OCI-LY3 (cell line): ENCODE results near the gene FIBCD1.

Experiments used
- H2AFZ ChIP-seq: fragments of 200-600, 300-600 bp; shearing (Covaris generic); 2 replicates; pipeline ENCODE4 v1.6.0; 2014; ENCODE audit warnings: antibody characterized with exemption, low read depth, low read length
- H3K27ac ChIP-seq: fragments of 200-600, 300-600 bp; sonication (generic); 2 replicates; pipeline ENCODE4 v1.5.1; 2014; ENCODE audit warnings: mild to moderate bottlenecking, low read length, moderate library complexity, mixed read lengths
- H3K27me3 ChIP-seq: fragments of 200-600, 300-600 bp; sonication (generic); 2 replicates; pipeline ENCODE4 v1.6.1; 2014; ENCODE audit warnings: low read depth, low read length, mixed read lengths
- H3K36me3 ChIP-seq: fragments of 200-600, 300-600 bp; sonication (generic); replicated peaks from 2 replicates; pipeline ENCODE3; 2014; ENCODE audit warnings: low read depth, low read length, mixed read lengths
- H3K4me1 ChIP-seq: fragments of 300-600, 200-600 bp; sonication (generic); 2 replicates; pipeline ENCODE4 v1.6.1; 2014; ENCODE audit warnings: low read length, mixed read lengths
- H3K4me2 ChIP-seq: fragments of 200-600, 300-600 bp; sonication (generic); 2 replicates; pipeline ENCODE4 v1.6.1; 2014; ENCODE audit warnings: low read length, mixed read lengths
- H3K4me3 ChIP-seq: fragments of 300-600, 200-600 bp; sonication (generic); 2 replicates; pipeline ENCODE4 v1.5.1; 2014; ENCODE audit warnings: antibody characterized with exemption, mild to moderate bottlenecking, low read length, moderate library complexity
- H3K79me2 ChIP-seq: fragments of 300-600, 200-600 bp; shearing (Covaris generic); 2 replicates; pipeline ENCODE4 v1.6.1; 2014; ENCODE audit warnings: mild to moderate bottlenecking, low read length, mixed read lengths
- H3K9ac ChIP-seq: fragments of 300-600, 200-600 bp; shearing (Covaris generic); 2 replicates; pipeline ENCODE4 v1.6.0; 2014; ENCODE audit warnings: mild to moderate bottlenecking, low read length, moderate library complexity
- H3K9me3 ChIP-seq: fragments of 200-600, 300-600 bp; shearing (Covaris generic); 2 replicates; pipeline ENCODE4 v1.6.1; 2014; ENCODE audit warnings: low read length, mixed read lengths; ENCODE audit not compliant: insufficient read depth
- H4K20me1 ChIP-seq: fragments of 200-600, 300-600 bp; sonication (generic); 2 replicates; pipeline ENCODE4 v1.6.1; 2016; ENCODE audit warnings: low read length, mixed read lengths; ENCODE audit not compliant: insufficient read depth
- EZH2phosphoT487 ChIP-seq: fragments of 200-600 bp; shearing (Covaris generic); IDR thresholded peaks from 2 replicates; pipeline ENCODE4 v1.6.1; 2018; ENCODE audit warnings: antibody characterized with exemption, mixed run types, low read depth
- TF ChIP-seq, protein P1 (sequence below): fragments of 200-600, 300-600 bp; sonication (generic); IDR thresholded peaks from 2 replicates; pipeline ENCODE4 v1.5.1; 2014; ENCODE audit warnings: antibody characterized with exemption, low read length, low read depth

The FIBCD1 gene

GRCh38 chr9:130970052-130970451 is 31.0 kb upstream of the FIBCD1 start:
- Histone ChIP-seq H3K9ac (no peak overlapping the region), H4K20me1 (no peaks in the 10 kb centered on the region), H3K79me2 (no peaks in the 10 kb centered on the region), H3K27me3 (no peaks in the 10 kb centered on the region; the same call in none of the 2 replicates), H3K36me3 (no peaks in the 10 kb centered on the region), H3K4me2 (no peak overlapping the region), H3K27ac (no peak overlapping the region), H3K4me3 (no peak overlapping the region), H3K9me3 (no peaks in the 10 kb centered on the region), H2AFZ (no peak overlapping the region), H3K4me1 (no peaks in the 10 kb centered on the region)
- TF ChIP-seq, protein P1, sequence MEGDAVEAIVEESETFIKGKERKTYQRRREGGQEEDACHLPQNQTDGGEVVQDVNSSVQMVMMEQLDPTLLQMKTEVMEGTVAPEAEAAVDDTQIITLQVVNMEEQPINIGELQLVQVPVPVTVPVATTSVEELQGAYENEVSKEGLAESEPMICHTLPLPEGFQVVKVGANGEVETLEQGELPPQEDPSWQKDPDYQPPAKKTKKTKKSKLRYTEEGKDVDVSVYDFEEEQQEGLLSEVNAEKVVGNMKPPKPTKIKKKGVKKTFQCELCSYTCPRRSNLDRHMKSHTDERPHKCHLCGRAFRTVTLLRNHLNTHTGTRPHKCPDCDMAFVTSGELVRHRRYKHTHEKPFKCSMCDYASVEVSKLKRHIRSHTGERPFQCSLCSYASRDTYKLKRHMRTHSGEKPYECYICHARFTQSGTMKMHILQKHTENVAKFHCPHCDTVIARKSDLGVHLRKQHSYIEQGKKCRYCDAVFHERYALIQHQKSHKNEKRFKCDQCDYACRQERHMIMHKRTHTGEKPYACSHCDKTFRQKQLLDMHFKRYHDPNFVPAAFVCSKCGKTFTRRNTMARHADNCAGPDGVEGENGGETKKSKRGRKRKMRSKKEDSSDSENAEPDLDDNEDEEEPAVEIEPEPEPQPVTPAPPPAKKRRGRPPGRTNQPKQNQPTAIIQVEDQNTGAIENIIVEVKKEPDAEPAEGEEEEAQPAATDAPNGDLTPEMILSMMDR = no peak
- no peak for TF ChIP-seq EZH2phosphoT487

GRCh38 chr9:130965680-130966079 is 26.6 kb upstream of the FIBCD1 start:
- Histone ChIP-seq H3K36me3 (no peaks in the 10 kb centered on the region), H4K20me1 (no peaks in the 10 kb centered on the region), H2AFZ (no peak overlapping the region), H3K79me2 (no peaks in the 10 kb centered on the region), H3K9me3 (no peaks in the 10 kb centered on the region), H3K27ac (no peak overlapping the region), H3K27me3 (no peaks in the 10 kb centered on the region), H3K4me1 (no peaks in the 10 kb centered on the region), H3K9ac (no peak overlapping the region), H3K4me2 (no peak overlapping the region), H3K4me3 (no peak overlapping the region)
- TF ChIP-seq, protein P1 = no peak
- TF ChIP-seq EZH2phosphoT487 = no peak

- TF ChIP-seq, protein P1 = no peak
- TF ChIP-seq EZH2phosphoT487 = no peak
- Histone ChIP-seq H3K4me3 (no peak overlapping the region), H3K9me3 (no peaks in the 10 kb centered on the region), H3K27ac (no peak overlapping the region), H4K20me1 (no peaks in the 10 kb centered on the region), H3K79me2 (no peaks in the 10 kb centered on the region), H3K4me2 (no peak overlapping the region), H3K9ac (no peak overlapping the region), H3K4me1 (no peaks in the 10 kb centered on the region), H3K36me3 (no peaks in the 10 kb centered on the region), H3K27me3 (no peaks in the 10 kb centered on the region), H2AFZ (no peak overlapping the region)
Observed at GRCh38 chr9:130963916-130964315, 24.9 kb upstream of the FIBCD1 start.

GRCh38 chr9:130963337-130963908 is 24.4 kb upstream of the FIBCD1 start:
- H3K4me1 ChIP-seq = no peaks in the 10 kb centered on the region
- no peak for TF ChIP-seq EZH2phosphoT487
- TF ChIP-seq, protein P1 = no peak
- H3K36me3 ChIP-seq = no peaks in the 10 kb centered on the region
- no peaks in the 10 kb centered on the region for H3K27me3 ChIP-seq
- no peak overlapping the region for H2AFZ ChIP-seq
- no peaks in the 10 kb centered on the region for H3K9me3 ChIP-seq
- no peak overlapping the region for H3K27ac ChIP-seq
- H3K4me3 ChIP-seq = no peak overlapping the region
- no peaks in the 10 kb centered on the region for H3K79me2 ChIP-seq
- H4K20me1 ChIP-seq = no peaks in the 10 kb centered on the region
- no peak overlapping the region for H3K4me2 ChIP-seq
- no peak overlapping the region for H3K9ac ChIP-seq
